ENCODE measurements around the gene GRB10.

The GRB10 gene

DNA sequence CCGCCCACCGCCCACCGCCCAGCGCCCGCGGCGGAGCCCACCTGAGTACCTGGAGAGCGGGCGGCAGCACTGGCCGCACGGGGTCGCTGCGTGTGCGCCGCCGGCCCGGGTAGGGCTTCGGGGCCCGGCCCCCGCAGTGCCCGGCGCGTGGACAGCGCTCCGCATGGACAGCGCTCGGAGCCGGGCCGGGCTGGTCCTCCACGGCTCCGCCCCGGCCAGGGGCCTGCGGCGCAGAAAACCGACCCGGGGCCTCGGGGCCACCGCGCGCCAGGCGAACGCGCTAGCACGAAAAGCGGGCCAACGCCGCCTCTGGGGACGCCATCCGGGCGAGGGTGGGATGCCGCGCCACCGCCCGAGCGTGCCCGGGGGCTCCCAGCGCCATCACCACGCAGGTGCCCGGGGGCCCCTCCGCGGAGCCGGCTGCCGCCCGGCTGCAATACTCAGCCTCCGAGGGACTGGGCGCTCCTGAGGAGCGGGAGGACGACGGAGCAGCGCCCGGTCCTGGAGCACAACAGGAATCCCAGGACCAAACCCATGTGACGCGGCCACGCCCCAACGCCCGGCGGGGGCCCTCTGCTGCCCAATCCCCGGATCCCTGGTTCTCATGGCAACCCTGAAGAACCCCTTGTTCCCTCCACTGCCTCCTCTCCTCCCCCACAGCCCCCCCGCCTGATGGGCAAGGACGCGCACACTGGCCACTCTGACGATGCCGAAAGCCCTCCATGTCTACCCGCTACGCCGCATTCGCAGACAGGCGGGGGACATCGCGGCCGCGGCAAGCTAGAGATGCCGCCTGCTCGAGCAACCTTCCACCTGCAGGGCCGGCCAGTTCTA lies at the start of gene GRB10:
Gene GRB10 (minus strand): TSS at position 522 of the 834 bp plus-strand sequence. CDS start 50,574 bp downstream, outside the sequence.
- peak; percentile 88 for DNase-seq

DNA sequence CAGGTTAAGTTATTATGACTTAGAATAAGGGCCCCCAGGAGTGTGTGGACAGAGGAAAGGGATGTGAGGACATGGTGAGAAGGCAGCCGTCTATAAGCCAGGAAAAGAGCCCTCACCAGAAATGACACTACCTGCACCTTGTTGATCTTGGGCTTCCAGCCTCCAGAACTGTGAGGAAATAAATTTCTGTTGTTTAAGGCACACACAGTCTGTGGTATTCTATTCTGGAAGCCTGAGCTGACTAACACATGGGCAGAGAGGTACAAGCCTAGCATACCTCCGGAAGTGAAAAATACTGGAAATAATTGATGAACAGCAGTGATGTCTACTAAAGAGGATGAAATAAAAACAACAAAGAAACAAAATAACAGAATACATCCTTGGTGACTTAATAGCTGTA lies 46.1 kb upstream of the GRB10 start:
- no peak for DNase-seq

DNA sequence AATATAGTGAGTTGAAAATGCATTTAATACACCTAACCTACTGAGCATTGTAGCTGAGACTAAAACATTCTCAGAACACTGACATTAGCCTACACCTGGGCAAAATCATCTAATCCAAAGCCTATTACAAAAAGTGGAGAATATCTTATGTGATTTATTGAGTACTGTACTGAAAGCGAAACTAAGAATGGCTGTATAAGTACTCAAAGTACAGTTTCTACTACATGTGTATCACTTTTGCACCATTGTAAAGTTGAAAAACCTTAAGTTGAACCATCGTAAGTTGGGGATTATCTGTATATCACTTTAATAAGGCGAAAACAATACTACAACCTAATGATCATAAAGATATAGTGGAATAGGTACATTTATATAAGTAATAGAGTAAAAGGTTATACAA lies 45.4 kb upstream of the GRB10 start:
- no peak for DNase-seq

DNA sequence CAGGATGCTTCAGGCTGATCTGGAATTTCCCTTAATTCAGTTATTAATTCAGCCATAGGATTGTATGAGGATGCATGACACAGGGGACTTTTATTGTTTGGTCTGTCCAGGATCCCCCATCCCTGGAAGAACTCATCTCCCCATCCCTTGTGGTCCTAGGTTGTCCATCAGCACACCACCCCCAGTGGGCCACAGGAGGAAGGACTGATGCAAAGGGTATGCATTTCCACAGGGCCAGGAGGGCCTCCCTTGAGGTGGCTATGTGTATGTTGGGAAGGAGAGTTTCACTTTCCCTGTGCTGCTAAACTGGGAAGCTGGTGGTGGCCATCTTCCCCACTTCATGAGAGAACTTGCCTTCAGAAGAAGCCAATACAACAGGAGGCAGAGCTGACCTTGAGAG lies 44.6 kb upstream of the GRB10 start:
- DNase-seq = no peak

DNA sequence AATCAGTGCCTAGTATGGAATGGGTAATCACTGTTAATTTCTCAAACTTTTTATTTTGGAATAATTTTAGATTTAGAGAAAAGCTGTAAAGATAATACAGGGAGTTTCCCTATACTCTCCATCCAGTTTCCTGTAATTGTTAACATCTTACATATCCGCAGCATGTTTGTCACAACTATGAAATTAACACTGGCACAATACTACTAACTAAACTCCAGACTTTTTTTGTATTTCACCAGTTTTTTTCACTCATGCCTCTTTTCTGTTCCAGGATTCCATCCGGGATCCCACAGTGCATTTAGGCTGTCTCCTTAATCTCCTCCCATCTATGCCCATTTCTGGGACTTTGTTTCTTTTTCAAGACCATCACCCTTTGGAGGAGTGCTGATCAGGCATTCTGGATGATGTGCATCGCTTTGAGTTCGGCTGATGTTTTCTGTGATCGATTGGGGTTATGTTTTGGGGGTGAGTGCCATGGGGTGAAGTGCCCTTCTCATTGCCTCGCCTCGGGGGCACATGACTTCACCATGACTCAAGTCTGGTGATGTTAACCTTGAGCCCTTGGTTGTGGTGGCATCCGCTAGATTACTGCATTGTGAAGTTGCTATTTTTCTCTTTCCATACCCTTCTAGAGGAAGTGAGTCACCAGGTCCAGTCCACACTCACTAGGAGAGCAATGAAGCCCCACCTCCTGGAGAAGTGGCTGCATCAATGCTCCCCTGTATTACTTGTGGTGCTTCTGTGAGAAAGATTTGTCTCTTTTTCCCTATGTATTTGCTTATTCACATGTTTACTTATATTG lies 43.9 kb upstream of the GRB10 start:
- no peak for DNase-seq

DNA sequence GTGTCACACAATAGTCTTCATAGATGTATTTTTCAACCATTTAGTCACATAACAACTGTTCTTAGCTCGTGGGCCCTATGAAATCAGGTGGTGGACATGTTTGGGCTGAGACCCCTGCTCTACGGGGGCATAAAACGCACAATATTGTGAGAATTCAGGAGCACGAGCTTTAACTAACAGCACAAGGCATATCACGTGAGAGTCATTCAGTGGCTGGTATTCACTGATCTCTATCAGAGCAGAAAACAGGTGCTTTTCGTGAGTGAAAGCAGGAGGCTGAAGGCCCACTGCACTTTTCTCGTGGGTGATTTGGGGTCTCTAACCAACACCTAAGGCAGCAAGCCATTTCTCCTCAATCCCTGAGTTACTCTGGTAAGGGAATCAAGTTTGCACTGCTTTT lies 42.8 kb upstream of the GRB10 start:
- DNase-seq = no peak

DNA sequence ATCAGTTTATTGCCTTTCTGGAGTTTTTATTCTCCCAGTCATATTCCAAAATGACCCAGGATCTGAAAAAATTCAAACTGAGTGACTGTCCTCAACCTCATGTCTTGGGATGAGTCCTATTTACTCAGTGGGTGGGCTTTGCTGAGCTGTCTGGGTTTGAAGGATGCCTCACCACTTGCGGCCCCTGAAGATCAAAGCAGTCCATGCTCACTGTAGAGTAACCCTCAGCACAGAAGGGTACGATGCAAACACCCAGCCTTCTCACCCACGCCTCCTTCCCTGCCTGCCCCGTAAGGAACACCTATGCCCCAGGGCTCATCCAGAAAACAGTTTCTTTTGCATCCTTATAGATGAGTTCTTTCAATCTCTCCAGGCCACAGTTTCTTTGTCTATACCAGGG lies 42.2 kb upstream of the GRB10 start:
- DNase-seq = no peak

DNA sequence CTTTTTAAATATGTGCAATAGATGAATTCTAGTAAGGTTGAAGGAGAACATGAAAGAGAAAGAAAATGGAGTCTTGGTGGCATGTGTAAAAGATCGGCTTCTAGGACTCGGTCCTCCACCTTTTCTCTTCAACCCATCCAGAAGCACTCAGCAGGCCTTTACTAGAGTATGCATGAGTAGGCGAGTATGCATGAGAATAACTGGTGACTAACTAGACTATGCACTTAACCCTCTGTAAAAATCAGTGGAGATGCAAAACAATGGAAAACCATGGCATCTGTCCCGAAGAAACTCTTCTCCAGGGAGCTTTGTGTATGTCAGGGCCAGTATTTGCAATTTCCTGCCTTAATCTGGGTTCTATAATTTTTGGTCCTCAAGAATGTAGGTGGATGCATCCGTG lies 40.0 kb upstream of the GRB10 start:
- no peak for DNase-seq

DNA sequence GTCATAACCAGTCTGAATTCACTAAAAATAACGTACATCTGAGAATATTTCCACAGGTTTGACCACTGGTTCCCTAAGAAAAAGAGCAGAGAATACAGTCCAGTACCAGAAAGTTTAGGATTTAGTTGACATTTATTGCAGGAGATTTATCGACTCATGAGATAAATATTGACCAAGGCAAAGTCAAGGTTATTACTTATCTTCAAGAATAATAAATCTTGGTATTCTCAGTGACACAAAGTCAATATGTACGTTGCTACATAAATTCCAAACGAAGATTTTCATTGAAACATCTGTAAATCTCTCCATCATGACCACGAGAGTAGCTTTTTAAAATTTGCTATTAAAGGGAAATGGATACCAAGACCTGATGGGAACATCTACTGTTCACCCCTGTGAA lies 39.4 kb upstream of the GRB10 start:
- DNase-seq = no peak

DNA sequence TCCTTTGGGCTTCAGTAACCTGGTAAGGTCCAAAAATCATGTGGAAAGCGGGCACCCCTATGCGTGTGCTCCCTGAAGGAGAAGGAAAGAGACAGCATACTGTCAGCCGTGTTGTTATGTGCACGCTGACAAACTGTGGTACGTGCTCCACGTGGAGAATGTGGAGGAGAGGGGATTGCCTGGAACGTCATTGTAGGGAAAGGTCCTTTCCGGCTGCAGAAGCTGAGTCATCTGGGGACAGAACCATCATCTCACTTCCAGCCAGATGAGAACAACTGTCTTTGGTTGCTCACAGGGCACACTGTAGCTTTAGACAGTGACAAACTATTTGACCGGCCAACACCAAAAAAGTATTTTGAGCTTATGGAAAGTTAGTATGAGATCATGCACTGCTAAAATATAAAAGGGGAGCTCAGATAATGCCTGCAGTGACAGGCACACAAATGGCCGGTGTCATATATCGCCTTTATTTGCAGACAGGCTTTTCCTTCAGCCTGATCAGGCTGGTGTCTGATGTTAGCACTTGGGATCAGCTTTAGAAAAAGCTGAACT lies 38.8 kb upstream of the GRB10 start:
- DNase-seq = no peak

DNA sequence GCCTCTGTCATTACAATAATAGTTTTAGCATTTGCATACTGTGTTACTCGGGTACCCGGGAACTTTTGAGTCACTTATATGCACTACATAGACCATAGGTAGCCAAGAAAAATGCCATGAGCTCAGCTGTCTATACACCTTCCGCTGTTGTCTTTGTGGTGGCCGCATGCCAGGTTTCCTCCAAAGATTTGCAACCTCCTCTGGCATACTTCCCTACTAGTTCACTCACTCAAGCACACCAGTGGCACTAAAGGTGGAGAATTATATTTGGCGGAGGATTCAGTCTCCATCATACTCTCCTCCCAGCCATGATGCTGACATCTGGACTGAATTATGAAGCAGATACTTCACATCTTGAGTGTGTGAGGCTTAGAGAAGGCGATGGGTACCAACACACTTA lies 35.6 kb upstream of the GRB10 start:
- DNase-seq = no peak

DNA sequence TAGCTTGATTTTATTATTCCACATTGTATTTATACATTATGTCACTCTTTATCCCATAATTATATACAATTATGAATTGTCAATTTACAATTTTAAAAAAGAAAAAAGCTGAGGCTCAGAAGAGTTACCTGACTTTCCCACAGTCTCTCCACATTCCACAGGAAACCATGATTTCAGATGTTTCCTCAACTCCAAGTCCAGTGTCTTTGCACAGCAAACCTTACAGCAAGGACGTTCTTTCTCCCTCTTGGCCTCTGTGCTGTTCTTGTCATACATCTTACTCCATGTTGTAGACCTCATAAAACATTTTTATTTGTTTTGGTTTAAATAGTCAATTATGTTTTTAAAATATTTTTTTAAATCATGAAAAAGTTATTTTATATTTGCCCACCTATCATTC lies 34.9 kb upstream of the GRB10 start:
- no peak for DNase-seq

DNA sequence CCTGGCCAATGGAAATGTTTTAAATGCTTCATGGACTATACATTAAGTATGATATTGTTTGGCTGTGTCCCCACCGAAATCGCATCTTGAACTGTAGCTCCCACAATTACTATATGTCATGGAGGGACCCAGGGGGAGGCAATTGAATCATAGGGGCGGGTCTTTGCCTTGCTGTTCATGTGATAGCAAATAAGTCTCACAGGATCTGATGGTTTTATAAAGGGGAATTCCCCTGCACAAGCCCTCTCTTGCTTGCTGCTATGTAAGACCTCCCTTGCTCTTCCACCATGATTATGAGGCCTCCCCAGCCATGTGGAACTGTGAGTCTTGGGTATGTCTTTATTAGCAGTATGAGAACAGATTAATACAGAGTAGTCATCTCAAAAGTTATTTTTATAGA lies 32.4 kb upstream of the GRB10 start:
- no peak for DNase-seq

DNA sequence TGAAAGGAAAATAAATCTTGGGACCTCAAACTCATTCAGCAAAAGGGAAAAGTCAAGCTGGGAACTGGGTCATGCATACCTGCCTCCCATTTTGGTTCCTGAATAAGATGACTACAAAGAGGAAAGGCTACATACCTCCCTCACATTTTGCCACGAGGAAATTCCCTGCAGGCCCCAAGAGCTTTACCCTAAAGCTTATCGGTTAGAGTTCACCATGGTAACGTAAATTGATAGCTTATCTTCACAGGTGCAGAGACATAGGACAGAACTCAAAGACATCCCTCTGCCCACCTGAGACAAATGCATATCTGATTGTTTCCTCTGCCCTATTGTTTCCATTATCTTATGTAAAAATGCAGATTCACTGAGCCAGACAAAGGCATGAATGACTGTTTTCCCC lies 31.5 kb upstream of the GRB10 start:
- DNase-seq = no peak

DNA sequence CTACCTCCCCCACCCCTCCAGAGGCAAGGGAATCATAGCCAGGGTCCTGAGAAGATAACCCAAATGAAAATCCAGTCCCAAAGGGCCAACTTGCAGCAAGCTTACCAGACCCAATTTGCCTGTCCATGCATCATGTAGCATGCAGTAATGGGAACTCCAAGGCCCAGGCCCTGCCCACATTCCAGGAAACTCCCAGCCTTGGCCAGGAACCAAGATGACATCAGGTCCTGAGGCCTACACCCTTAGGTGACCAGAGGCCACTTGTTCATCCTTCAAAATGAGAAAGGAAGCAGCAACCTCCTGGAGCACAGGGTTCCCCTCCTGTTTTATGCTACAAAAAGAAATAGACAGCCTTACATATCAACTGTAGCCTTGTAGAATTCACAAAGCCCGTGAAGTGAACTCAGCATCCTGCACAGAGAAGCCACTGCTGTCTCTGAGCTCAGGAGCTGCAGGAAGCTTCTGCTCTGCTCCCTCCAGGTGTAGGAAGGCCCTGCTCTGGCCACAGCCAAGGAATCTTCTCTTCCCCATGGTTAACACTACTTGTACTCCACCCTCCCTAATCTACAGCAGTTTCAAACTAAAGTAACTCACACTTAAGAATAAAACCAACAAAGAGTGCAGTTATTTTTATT lies 30.3 kb upstream of the GRB10 start:
- no peak for DNase-seq

DNA sequence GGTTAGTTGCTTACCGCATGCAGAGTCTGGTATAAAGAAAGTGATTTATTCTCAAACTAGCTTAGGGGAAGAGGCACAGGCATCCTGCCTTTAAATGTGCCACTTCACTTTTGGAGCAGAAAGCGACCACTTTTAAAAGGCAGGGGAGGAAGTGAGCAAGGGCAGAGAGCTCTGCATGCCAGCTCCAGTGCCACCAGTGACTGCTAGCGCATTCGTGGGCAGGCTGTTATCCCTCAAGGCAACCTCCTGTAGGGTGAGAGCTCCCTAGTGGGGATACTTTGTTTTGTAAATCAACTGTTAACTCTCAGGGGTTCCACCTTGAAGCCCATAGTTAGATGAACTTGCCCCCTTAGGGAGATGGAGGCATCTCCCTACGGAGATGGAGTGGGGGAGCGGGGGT lies 29.4 kb upstream of the GRB10 start:
- no peak for DNase-seq

DNA sequence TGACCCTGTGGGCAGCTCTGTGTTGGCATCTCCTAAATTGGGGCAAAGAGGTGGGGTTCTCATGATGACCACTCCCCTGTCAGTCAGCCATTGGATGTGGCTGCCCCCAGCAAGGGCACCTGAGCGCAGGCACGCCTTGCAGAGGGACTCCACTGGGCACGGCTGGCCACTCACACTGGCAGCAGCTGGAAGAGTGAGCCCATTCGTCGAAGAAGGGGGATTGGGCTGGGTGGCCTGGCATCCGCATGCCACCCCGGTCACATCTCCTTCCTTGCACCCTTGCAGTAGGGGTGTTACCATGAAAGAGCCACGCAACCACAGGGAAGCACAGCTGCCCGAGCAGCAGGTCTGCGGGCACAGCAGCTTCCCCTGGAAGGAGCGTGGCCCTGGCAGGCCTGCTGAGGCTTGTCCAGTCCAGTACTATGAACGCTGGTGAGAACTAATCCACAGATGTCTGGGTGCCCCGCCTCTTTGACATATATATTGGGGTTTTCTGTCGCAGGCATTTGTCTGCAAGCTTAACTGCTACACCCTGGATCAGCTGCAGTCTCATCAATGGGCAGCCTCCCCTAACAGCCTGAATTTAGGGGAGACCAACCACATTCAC lies 25.7 kb upstream of the GRB10 start:
- no peak for DNase-seq

DNA sequence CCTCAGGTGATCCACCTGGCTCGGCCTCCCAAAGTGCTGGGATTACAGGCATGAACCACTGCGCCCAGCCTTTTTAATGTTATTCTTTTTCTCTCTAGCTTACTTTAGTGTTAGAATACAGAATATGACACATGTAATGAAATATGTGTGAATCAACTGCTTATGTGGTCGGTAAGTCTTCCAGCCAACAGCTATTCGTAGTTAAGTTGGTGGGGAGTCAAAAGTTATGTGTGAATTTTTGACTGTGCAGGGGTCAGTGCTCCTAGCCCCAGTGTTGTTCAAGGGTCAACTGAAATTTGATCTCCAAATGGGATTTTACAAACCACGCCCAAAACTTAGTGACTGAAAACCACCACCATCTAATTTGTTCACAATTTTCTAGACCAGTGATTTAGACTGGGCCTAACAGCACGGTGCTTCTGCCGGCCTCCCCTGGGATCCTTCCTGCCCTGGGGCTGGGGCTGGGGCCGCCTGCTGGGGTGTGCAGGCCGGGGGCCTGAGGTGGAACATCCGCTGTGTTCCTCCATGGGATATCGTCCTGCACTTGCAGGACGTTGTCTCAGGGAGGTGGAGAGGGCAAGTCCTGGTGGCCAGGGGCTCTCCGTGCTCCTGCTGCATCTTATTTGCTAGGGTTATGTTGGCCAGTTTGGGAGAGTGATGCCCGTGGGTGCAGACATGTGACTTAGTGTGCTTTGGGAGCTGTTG lies 24.5 kb upstream of the GRB10 start:
- no peak for DNase-seq

DNA sequence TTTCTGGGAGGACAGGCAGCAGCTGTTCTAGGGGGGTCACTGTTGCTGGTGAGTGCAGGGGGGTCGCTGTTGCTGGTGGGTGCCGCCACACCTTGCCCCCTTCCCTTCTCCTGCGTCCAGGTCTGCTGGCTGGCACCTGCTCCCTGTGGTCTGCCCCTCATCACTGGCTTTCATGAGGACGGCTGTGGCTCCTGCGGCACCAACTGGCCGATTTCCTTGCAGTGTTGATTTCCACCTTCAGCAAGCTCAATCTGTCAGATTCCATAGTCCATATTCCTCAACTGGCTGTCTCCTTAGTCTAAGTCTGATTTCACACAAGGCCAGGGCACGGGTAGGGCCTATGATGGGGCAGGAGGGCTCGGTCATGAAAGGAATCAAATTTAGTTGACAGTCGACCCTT lies 23.4 kb upstream of the GRB10 start:
- DNase-seq = no peak

DNA sequence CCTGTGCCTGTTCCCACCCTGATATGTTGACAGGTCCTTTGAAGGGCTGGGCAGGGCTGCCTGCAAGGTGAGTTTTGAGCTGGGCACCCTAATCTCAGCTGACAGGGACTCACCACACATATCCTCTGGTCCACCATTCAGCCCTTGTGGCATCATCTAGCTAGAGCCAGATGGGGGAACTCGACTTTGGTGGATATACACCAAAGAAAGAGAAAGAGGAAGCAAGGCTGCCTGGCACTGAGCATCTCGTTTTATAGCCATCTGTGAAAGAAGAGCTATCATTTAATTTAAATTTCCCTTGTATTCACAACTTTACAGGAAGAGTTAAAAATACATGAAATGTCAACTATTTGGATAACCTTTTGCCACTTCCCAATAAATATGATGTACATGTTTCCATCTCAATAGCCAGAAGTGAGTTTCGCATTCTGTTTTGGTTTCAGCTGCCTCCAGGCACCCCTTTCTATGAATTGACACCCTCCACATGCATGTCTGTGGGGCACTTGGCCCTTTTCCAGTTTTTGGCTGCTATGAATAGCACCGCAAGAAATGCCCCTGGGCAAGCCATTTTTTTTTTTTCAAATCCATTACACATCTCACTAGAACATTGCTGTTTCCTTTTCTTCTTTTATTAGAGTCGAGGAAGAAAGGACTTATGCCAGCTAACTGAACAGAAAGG lies 22.9 kb upstream of the GRB10 start:
- peak; percentile 40 for DNase-seq

DNA sequence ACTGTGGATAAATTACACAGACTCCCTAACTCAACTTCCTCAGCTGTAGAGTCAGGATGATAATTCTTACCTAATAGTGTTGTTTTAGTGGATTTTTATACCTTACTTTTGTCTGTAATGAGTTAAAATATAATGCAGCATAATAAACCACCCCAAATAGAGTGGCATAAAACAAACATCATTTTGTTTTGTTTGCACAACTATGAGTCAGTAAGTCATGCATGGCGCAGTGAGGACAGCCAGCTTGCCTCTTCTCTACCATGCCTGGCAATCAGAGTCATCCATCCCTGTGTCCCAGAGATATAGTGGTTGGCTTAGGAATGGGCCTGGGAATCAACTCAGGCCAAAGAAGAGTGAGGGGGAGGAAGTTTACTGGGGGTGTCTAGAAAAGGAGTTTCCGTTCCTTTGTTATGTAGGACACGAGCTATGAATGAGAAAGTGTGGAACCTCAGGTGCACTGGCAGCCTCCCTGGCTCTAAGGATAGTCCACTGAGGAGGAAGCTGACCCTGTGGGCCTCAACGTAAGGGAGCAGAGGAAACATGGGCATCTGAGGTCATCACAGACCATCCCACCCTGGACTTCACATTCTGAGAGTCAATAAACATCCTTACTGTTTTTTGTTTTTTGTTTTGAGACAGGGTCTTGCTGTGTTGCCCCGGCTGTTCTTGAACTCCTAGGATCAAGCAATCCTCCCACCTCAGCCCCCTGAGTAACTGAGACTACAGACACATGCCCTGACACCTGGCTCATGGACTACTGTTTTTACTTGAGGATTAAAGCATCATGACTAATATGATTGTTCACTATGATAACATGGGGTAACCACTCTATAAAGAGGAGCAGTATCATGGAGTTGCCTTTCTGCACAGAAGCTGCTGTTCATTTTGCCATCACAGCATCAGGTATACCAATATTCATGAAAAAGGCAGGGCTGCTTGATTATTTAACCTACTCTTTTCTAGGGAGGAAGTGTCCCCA lies 21.0 kb upstream of the GRB10 start:
- no peak for DNase-seq

Measured in DMS79 (cell line).